Immature natural killer cell (primary cell): Measurements from ENCODE around the gene CASZ1. TPM values are rescaled to one million over a fixed set of nuclear protein-coding genes. Genes with fewer than 3 reads are reported as not detected.
A peak's percentile ranks its signal among the peaks of the same experiment; 100 is the strongest.

Experiments
- DNase-seq, 3 donors: peaks; one replicate each; pipeline ENCODE4 v3.0.0; 2022; ENCODE audit warnings: mixed read lengths in 1 of 3
- H3K27ac Mint-ChIP-seq, 6 donors: one replicate each; pipeline ENCODE4 v1.8.0; 2020; ENCODE audit warnings: mixed read lengths in 6 of 6, mild to moderate bottlenecking in 5 of 6, inconsistent platforms in 4 of 6, moderate library complexity in 3 of 6
- H3K27me3 Mint-ChIP-seq, 3 donors: one replicate each; pipeline ENCODE4 v1.8.0; 2020 to 2021; ENCODE audit warnings: low read depth in 3 of 3, mild to moderate bottlenecking in 3 of 3, mixed read lengths in 3 of 3, moderate library complexity in 3 of 3, inconsistent platforms in 1 of 3
- H3K36me3 Mint-ChIP-seq, 3 donors: one replicate each; pipeline ENCODE4 v1.8.0; 2020; ENCODE audit warnings: mixed read lengths in 3 of 3, inconsistent platforms in 2 of 3, mild to moderate bottlenecking in 2 of 3
- H3K4me1 Mint-ChIP-seq, 2 donors: one replicate each; pipeline ENCODE4 v1.8.0; 2020; ENCODE audit warnings: inconsistent platforms in 2 of 2, mild to moderate bottlenecking in 2 of 2, mixed read lengths in 2 of 2, moderate library complexity in 1 of 2
- H3K4me3 Mint-ChIP-seq, 5 donors: one replicate each; pipeline ENCODE4 v1.8.0; 2020; ENCODE audit warnings: mild to moderate bottlenecking in 5 of 5, mixed read lengths in 5 of 5, inconsistent platforms in 3 of 5, moderate library complexity in 3 of 5
- H3K9me3 Mint-ChIP-seq, 6 donors: one replicate each; pipeline ENCODE4 v1.8.0; 2020; ENCODE audit warnings: mild to moderate bottlenecking in 6 of 6, mixed read lengths in 6 of 6, inconsistent platforms in 4 of 6, moderate library complexity in 3 of 6
- polyA plus RNA-seq, 3 donors: library from polyadenylated mRNA; unstranded; fragments of 300-500 nt; fragmentation: Illumina TruSeq; gene quantifications; one replicate each; pipeline ENCODE4 v1.2.3, GENCODE V29; 2021

The CASZ1 gene
- polyA plus RNA-seq, 3 donors from 2014 or later = 1.0 to 6.5 (median 1.9) TPM

GRCh38 chr1:10639011-10639774 is 157.3 kb downstream of the CASZ1 start:
- Mint-ChIP-seq H3K27ac (no peak overlapping the region), H3K9me3 (no peaks in the 10 kb centered on the region), H3K36me3 (peaks cover 0 to 4% (median 4%) of the 10 kb centered on the region in 3 donors), H3K27me3 (peaks cover 3 to 5% (median 4%) of the 10 kb centered on the region in 3 donors), H3K4me1 (peaks cover 0 to 3% of the 10 kb centered on the region in 2 donors), H3K4me3 (peak overlapping the region in 1 of 5 donors; percentile 26)
- DNase-seq = no peak

DNA sequence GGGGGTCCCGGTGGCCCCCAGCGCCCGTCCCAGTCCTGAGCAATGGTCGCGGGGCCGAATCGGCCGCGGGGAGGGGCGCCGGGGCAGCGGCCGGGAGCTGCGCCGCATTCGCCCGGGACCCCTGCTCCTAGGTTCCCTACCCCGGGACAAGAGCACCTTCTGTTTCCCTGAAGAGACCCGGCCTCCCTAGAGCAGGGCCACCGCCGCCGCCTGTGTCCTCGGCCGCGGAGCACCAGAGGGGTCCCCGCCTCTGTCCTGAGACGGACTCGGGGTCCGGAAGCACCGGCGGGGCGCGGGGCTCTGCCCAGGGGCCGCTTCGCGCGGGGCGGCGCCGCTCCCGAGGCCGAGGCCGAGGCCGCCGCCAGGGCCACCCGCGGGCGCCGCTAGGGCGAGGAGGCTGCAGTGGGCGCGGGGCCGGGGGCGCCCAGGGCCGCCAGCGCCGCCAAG is 157.9 kb downstream of the CASZ1 start:
- DNase-seq = no peak
- H3K4me1 Mint-ChIP-seq = peaks cover 0 to 3% of the 10 kb centered on the region in 2 donors
- H3K27me3 Mint-ChIP-seq = peaks cover 2 to 5% (median 3%) of the 10 kb centered on the region in 3 donors
- peaks cover 0 to 4% (median 4%) of the 10 kb centered on the region in 3 donors for H3K36me3 Mint-ChIP-seq
- H3K9me3 Mint-ChIP-seq = no peaks in the 10 kb centered on the region
- H3K27ac Mint-ChIP-seq = no peak overlapping the region
- no peak overlapping the region for H3K4me3 Mint-ChIP-seq

- Mint-ChIP-seq H3K9me3 (no peaks in the 10 kb centered on the region), H3K27me3 (peaks cover 2 to 5% (median 3%) of the 10 kb centered on the region in 3 donors), H3K4me1 (peaks cover 0 to 3% of the 10 kb centered on the region in 2 donors), H3K36me3 (peaks cover 0 to 4% (median 4%) of the 10 kb centered on the region in 3 donors), H3K27ac (no peak overlapping the region), H3K4me3 (peak overlapping the region in 1 of 5 donors; percentile 18)
- peak in 1 of 3 donors; percentile 13 for DNase-seq
Observed at GRCh38 chr1:10637834-10638558, 158.4 kb downstream of the CASZ1 start.

- no peak for DNase-seq
- Mint-ChIP-seq H3K27me3 (peaks cover 2 to 5% (median 3%) of the 10 kb centered on the region in 3 donors), H3K9me3 (no peaks in the 10 kb centered on the region), H3K4me3 (peak overlapping the region in 2 of 5 donors; percentile 18 to 33), H3K36me3 (peaks cover 0 to 4% (median 3%) of the 10 kb centered on the region in 3 donors), H3K4me1 (peaks cover 0 to 3% of the 10 kb centered on the region in 2 donors), H3K27ac (no peak overlapping the region)
Observed at GRCh38 chr1:10637400-10637799, 159.0 kb downstream of the CASZ1 start.

GRCh38 chr1:10635992-10636391 is 160.5 kb downstream of the CASZ1 start:
- peaks cover 0 to 5% (median 2%) of the 10 kb centered on the region in 3 donors for H3K27me3 Mint-ChIP-seq
- no peak for DNase-seq
- H3K9me3 Mint-ChIP-seq = no peaks in the 10 kb centered on the region
- no peak overlapping the region for H3K27ac Mint-ChIP-seq
- no peak overlapping the region for H3K4me3 Mint-ChIP-seq
- H3K36me3 Mint-ChIP-seq = peaks cover 0 to 4% (median 0%) of the 10 kb centered on the region in 3 donors
- H3K4me1 Mint-ChIP-seq = peaks cover 0 to 3% of the 10 kb centered on the region in 2 donors

- Mint-ChIP-seq H3K4me3 (no peak overlapping the region), H3K36me3 (peaks cover 0 to 4% (median 0%) of the 10 kb centered on the region in 3 donors), H3K27me3 (peaks cover 0 to 5% (median 0%) of the 10 kb centered on the region in 3 donors), H3K27ac (peak overlapping the region in 1 of 6 donors; percentile 35), H3K9me3 (no peaks in the 10 kb centered on the region), H3K4me1 (peaks cover 0 to 3% of the 10 kb centered on the region in 2 donors)
- no peak for DNase-seq
Observed at GRCh38 chr1:10635085-10635896, 161.2 kb downstream of the CASZ1 start.

DNA sequence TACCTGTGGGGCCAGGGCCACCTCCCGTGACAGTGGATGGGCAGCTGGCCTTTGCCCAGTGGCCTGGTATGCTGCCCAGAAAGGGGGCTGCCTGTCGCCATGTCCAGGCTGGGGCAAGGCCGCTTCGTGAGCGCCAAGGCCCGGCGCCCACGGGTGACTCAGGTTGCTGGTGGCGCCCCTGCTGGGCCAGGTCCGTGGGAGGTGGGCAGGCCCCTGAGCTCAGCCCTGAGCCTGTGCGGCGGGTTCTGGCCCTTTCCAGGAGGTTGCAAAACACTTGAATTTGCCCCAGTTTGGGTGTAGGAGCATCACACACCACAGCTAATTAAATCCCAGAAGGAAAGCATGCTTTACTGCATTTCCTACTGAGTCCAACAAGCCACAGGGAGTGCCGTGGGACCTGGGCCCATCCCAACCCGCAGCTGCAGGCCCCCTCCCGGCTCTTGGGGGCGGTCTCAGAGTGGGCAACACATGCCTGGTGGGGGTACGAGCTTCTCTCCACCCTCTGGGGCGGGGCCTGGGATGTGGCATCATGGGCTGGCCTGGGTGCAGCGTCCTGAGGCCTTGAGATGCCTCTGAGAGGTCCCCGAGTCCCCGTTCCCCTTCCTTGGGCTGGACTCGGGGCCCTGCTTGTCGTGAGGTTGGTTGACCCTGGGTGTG is 161.9 kb downstream of the CASZ1 start:
- Mint-ChIP-seq H3K4me1 (peaks cover 0 to 3% of the 10 kb centered on the region in 2 donors), H3K36me3 (peaks cover 0 to 4% (median 0%) of the 10 kb centered on the region in 3 donors), H3K9me3 (no peaks in the 10 kb centered on the region), H3K27me3 (peaks cover 0 to 5% (median 0%) of the 10 kb centered on the region in 3 donors), H3K27ac (no peak overlapping the region), H3K4me3 (no peak overlapping the region)
- no peak for DNase-seq

DNA sequence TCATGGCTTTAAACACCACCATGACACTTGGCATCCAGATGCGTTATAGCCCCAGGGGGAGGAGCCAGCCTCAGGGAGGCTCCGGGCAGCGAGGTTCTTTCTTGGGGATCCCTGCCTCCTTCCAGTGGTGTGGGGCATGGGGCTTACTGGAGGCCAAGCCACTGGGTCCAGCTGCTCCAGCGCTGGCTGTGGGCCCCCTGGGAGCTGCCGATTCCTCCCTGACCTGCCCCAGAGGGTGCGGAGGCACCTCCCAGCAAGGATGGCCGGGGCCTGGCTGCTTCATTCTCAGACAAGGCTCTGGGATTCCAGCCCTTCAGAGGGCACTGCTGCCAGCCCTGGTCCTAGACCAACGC is 162.4 kb downstream of the CASZ1 start:
- no peak overlapping the region for H3K4me3 Mint-ChIP-seq
- DNase-seq = no peak
- peaks cover 0 to 3% of the 10 kb centered on the region in 2 donors for H3K4me1 Mint-ChIP-seq
- peaks cover 0 to 4% (median 0%) of the 10 kb centered on the region in 3 donors for H3K36me3 Mint-ChIP-seq
- no peaks in the 10 kb centered on the region for H3K9me3 Mint-ChIP-seq
- H3K27me3 Mint-ChIP-seq = peaks cover 0 to 5% (median 2%) of the 10 kb centered on the region in 3 donors
- no peak overlapping the region for H3K27ac Mint-ChIP-seq

GRCh38 chr1:10633416-10633815 is 163.0 kb downstream of the CASZ1 start:
- Mint-ChIP-seq H3K4me1 (peaks cover 0 to 3% of the 10 kb centered on the region in 2 donors), H3K4me3 (no peak overlapping the region), H3K9me3 (no peaks in the 10 kb centered on the region), H3K27ac (no peak overlapping the region), H3K27me3 (peaks cover 0 to 5% (median 2%) of the 10 kb centered on the region in 3 donors), H3K36me3 (peaks cover 0 to 7% (median 0%) of the 10 kb centered on the region in 3 donors)
- no peak for DNase-seq

DNA sequence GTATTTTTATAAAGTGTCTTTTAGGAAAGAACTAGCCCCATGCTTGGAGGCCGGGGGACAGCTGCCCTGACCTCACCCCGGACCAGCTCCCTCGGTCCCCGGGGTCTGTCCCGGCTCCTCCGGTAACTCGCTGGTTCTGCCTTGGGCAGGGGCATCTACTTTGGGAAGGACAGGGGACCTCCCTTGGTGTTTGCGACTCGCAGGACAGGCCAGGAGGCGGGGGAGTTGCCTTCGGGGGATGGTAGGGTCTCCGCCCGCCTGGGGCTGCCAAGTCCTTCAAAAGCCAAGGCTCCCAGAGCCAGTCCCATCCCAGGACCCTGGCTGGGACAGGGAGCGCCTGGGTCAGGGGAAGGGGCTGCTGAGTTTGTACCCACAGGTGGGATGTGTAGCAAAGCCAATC is 163.8 kb downstream of the CASZ1 start:
- peaks cover 0 to 8% (median 0%) of the 10 kb centered on the region in 3 donors for H3K36me3 Mint-ChIP-seq
- DNase-seq = no peak
- peaks cover 0 to 5% (median 2%) of the 10 kb centered on the region in 3 donors for H3K27me3 Mint-ChIP-seq
- no peaks in the 10 kb centered on the region for H3K9me3 Mint-ChIP-seq
- H3K4me1 Mint-ChIP-seq = no peaks in the 10 kb centered on the region
- no peak overlapping the region for H3K27ac Mint-ChIP-seq
- no peak overlapping the region for H3K4me3 Mint-ChIP-seq

DNA sequence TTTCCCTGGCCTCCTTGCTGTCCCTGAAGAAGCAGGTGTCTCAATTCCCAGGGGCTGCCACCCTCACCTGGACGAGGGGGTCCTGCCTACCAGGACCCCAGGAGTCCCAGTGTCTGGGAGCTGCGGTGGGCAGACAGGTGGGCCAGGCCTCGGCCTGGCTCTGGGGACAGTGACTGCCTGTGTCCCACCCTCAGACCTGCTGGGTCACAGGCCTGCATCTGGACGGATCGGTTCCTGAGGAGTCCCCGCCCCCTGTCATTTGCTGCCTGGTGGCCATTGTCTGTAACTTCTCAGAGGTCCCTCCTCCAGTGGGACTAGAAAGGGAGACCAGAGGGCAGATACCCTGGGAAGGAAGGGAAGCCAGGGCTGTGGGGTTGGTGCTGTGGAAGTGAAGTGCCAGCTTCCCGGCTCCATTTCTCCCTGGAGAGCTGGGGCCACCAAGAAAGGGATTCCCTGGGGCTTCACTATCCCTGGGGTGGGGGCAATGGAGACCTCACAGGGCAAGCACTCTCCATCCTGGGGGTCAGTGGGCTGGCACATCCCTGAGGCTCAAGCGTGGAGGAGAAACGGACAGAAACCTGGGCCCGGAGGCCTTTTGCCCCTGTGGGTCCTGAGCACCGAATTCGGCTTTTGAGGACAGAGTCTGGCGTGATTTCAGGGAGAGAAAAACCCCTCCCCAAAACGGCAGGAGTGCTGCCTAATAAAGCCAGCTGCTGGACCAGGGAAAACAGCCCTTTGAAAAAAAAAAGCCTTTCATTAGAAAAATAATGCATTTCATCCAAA is 164.4 kb downstream of the CASZ1 start:
- no peak for DNase-seq
- Mint-ChIP-seq H3K27me3 (peaks cover 0 to 5% (median 2%) of the 10 kb centered on the region in 3 donors), H3K36me3 (peaks cover 0 to 5% (median 0%) of the 10 kb centered on the region in 3 donors), H3K27ac (no peak overlapping the region), H3K9me3 (no peaks in the 10 kb centered on the region), H3K4me1 (no peaks in the 10 kb centered on the region), H3K4me3 (no peak overlapping the region)

- H3K36me3 Mint-ChIP-seq = peaks cover 0 to 4% (median 0%) of the 10 kb centered on the region in 3 donors
- peaks cover 0 to 5% (median 2%) of the 10 kb centered on the region in 3 donors for H3K27me3 Mint-ChIP-seq
- no peaks in the 10 kb centered on the region for H3K4me1 Mint-ChIP-seq
- H3K9me3 Mint-ChIP-seq = no peaks in the 10 kb centered on the region
- DNase-seq = no peak
- H3K4me3 Mint-ChIP-seq = no peak overlapping the region
- H3K27ac Mint-ChIP-seq = no peak overlapping the region
Observed at GRCh38 chr1:10631121-10631810, 165.2 kb downstream of the CASZ1 start.
